Measurements from ENCODE around the gene SMAD2.

DNA sequence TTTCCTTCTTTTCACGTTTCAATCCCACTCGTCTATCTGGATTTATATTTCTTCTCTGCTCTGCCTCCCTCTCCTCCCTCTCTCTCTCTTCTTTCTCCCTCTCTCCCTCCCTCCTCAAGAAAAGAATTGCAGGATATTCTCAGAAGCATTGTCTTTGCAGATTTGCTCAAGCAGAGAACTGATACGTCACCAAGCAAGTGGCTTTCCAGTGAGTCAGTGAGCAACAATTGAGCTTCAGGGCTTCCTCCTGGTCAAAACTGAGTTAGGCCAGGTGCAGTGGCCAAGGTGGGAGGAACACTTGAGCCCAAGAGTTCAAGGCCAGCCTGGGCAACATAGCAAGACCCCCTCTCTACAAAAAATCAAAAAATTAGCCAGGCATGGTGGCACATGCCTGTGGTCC, 151.1 kb downstream of the SMAD2 start:
- TF ChIP-seq, protein P1, sequence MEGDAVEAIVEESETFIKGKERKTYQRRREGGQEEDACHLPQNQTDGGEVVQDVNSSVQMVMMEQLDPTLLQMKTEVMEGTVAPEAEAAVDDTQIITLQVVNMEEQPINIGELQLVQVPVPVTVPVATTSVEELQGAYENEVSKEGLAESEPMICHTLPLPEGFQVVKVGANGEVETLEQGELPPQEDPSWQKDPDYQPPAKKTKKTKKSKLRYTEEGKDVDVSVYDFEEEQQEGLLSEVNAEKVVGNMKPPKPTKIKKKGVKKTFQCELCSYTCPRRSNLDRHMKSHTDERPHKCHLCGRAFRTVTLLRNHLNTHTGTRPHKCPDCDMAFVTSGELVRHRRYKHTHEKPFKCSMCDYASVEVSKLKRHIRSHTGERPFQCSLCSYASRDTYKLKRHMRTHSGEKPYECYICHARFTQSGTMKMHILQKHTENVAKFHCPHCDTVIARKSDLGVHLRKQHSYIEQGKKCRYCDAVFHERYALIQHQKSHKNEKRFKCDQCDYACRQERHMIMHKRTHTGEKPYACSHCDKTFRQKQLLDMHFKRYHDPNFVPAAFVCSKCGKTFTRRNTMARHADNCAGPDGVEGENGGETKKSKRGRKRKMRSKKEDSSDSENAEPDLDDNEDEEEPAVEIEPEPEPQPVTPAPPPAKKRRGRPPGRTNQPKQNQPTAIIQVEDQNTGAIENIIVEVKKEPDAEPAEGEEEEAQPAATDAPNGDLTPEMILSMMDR (IDR thresholded peaks at IDR 0.05; ENCODE audit: poor library complexity), result no peak
- no peak for TF ChIP-seq EZH2 (IDR thresholded peaks at IDR 0.05; ENCODE audit: borderline replicate concordance)
